Measurements from ENCODE around the gene GATAD2A. TPM values are rescaled to one million over a fixed set of nuclear protein-coding genes. Genes with fewer than 3 reads are reported as not detected.
A peak's percentile ranks its signal among the peaks of the same experiment; 100 is the strongest.

Gene GATAD2A
- total RNA-seq, 1 experiment from 2014 or later: 99.6 TPM

DNA sequence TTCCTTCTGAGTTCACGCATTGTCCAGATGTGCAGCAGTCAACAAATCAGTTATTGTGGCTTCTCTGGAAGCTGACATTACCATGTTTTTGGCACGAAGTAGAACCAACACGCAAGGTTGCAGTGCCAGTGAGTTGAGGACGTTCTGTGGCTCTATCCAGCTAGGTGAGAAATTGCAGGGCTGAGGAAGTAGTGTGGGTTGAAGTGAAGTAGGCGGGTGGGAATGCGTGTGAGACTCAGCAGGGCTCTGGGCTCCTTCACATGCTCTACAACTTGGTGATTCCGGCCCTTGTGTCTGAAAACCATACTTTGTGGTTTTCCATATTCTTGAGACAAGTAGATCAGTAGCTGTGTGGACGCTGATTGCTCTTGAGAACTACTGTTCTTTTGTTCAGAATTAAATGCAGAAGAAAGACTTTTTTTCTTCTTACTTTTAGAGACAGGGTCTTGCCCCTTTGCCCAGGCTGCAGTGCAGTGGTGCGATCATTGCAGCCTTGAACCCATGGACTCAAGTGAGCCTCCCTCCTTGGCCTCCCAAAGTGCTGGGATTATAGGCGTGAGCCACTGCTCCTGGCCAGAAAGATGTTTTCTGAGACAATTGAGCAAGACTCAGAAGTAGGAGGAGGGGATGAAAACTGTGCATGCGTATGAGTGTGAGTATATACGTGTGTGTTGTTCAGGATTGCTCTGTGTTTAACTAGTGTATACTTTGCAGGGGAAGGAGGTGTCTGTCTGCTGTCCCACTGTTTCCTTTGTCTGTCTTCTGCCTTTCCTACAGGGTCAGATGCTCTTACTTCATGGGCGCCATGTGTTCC lies 46.2 kb downstream of the GATAD2A start:
- ChIA-PET CTCF (interaction anchor here (0.7 kb wide), 1 partner anchor 53 kb away, joined by 3 read pairs; no protein-coding TSS in a partner anchor), POLR2A (no interaction called here)
- Histone ChIP-seq H3K27ac (ENCODE audit: low read length) (no peak overlapping the region), H3K9me3 (ENCODE audit: control insufficient read depth, insufficient read depth, low read depth, low read length) (no peaks in the 10 kb centered on the region), H3K36me3 (ENCODE audit: control insufficient read depth, insufficient read depth, low read length) (no peaks in the 10 kb centered on the region), H3K27me3 (ENCODE audit: control insufficient read depth, insufficient read depth, low read length) (no peaks in the 10 kb centered on the region), H3K4me1 (ENCODE audit: control insufficient read depth, insufficient read depth, low read length) (no peaks in the 10 kb centered on the region), H3K4me3 (ENCODE audit: low read depth in 2 of 2, low read length in 2 of 2) (no peak overlapping the region)
- intact Hi-C loops (cut with micrococcal nuclease; ENCODE audit: unreplicated experiment) (no loop called here), in situ Hi-C loops (cut with HindIII; ENCODE audit: low pct_unique_long_range_greater_than_20kb, low sequenced_read_pairs) (no loop called here)
- DNase-seq (ENCODE audit: low read depth, low spot score) (no peak), ATAC-seq (peak; percentile 24; the same call in 1 of the 2 replicates)
- no peak for TF ChIP-seq POLR2AphosphoS5 (IDR thresholded peaks at IDR 0.05; ENCODE audit: low read depth, low read length)
- no peak for TF ChIP-seq TCF7L2 (IDR thresholded peaks at IDR 0.05; ENCODE audit: low read depth, low read length)
- TF ChIP-seq, protein P1, sequence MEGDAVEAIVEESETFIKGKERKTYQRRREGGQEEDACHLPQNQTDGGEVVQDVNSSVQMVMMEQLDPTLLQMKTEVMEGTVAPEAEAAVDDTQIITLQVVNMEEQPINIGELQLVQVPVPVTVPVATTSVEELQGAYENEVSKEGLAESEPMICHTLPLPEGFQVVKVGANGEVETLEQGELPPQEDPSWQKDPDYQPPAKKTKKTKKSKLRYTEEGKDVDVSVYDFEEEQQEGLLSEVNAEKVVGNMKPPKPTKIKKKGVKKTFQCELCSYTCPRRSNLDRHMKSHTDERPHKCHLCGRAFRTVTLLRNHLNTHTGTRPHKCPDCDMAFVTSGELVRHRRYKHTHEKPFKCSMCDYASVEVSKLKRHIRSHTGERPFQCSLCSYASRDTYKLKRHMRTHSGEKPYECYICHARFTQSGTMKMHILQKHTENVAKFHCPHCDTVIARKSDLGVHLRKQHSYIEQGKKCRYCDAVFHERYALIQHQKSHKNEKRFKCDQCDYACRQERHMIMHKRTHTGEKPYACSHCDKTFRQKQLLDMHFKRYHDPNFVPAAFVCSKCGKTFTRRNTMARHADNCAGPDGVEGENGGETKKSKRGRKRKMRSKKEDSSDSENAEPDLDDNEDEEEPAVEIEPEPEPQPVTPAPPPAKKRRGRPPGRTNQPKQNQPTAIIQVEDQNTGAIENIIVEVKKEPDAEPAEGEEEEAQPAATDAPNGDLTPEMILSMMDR (IDR thresholded peaks at IDR 0.05): no peak
- TF ChIP-seq, protein P2, sequence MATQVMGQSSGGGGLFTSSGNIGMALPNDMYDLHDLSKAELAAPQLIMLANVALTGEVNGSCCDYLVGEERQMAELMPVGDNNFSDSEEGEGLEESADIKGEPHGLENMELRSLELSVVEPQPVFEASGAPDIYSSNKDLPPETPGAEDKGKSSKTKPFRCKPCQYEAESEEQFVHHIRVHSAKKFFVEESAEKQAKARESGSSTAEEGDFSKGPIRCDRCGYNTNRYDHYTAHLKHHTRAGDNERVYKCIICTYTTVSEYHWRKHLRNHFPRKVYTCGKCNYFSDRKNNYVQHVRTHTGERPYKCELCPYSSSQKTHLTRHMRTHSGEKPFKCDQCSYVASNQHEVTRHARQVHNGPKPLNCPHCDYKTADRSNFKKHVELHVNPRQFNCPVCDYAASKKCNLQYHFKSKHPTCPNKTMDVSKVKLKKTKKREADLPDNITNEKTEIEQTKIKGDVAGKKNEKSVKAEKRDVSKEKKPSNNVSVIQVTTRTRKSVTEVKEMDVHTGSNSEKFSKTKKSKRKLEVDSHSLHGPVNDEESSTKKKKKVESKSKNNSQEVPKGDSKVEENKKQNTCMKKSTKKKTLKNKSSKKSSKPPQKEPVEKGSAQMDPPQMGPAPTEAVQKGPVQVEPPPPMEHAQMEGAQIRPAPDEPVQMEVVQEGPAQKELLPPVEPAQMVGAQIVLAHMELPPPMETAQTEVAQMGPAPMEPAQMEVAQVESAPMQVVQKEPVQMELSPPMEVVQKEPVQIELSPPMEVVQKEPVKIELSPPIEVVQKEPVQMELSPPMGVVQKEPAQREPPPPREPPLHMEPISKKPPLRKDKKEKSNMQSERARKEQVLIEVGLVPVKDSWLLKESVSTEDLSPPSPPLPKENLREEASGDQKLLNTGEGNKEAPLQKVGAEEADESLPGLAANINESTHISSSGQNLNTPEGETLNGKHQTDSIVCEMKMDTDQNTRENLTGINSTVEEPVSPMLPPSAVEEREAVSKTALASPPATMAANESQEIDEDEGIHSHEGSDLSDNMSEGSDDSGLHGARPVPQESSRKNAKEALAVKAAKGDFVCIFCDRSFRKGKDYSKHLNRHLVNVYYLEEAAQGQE (IDR thresholded peaks at IDR 0.05; ENCODE audit: insufficient read depth in 1 of 2, low read depth in 2 of 2, low read length in 1 of 2): no peak
- TF ChIP-seq SIN3A (IDR thresholded peaks at IDR 0.05; ENCODE audit: borderline replicate concordance, insufficient read depth, low read depth, low read length): no peak
- BruUV-seq (replicated peaks): no TSS peak

DNA sequence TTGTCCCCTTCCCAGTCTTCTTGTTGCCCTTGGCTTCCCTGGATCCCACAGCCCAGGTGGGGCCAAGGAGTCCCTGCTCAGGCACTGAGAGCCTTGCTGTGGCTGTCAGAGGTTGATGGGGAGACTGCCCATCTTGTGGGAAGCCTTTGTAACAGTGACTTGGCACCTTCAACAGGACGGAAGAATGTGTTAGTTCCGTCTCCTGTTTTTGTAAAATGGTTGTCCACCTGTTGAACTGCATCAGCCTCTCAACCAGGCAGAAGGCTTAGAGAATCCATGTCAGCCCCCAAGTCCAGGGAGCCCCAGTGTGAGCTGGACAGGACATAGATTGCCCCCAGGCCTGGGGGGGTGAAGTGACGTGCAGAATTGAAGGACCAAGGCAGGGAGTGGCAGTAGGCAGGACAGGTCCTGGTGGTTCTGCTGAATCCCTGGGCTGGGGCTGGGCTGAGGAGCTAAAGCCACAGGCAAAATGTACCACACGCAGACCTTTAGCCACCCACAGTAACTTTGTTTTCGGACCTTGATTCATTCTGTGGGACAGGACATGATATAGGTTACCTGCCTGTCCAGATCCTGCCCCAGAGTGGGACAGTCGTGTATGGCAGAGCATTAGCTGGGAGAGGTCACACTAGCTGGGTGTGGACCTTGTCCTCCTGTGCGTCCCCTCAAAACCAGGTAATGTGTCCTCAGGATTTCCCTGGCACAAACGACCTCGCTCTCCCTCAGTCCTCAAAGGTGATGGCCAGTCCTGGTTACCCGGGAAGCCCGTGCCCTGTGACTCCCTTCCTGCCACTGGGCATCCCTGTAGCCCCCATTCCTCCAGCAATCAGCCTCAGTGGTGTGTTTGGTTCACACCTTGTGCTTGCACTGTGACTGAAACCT lies 47.0 kb downstream of the GATAD2A start:
- Histone ChIP-seq H3K36me3 (ENCODE audit: control insufficient read depth, insufficient read depth, low read length) (no peaks in the 10 kb centered on the region), H3K27me3 (ENCODE audit: control insufficient read depth, insufficient read depth, low read length) (no peaks in the 10 kb centered on the region), H3K27ac (ENCODE audit: low read length) (no peak overlapping the region), H3K9me3 (ENCODE audit: control insufficient read depth, insufficient read depth, low read depth, low read length) (no peaks in the 10 kb centered on the region), H3K4me3 (ENCODE audit: low read depth in 2 of 2, low read length in 2 of 2) (no peak overlapping the region), H3K4me1 (ENCODE audit: control insufficient read depth, insufficient read depth, low read length) (no peaks in the 10 kb centered on the region)
- DNase-seq (ENCODE audit: low read depth, low spot score) (no peak), ATAC-seq (0 out of 2 replicates have a peak, but pooled peaks have one; percentile 25)
- intact Hi-C loops (cut with micrococcal nuclease; ENCODE audit: unreplicated experiment): no loop called here
- ChIA-PET POLR2A (no interaction called here), CTCF (no interaction called here)
- TF ChIP-seq, protein P1 (IDR thresholded peaks at IDR 0.05): no peak
- no peak for TF ChIP-seq POLR2AphosphoS5 (IDR thresholded peaks at IDR 0.05; ENCODE audit: low read depth, low read length)
- in situ Hi-C loops (cut with HindIII; ENCODE audit: low pct_unique_long_range_greater_than_20kb, low sequenced_read_pairs): no loop called here
- no TSS peak for BruUV-seq (replicated peaks)

Data from Panc1 (cell line).